Activated CD8-positive, alpha-beta memory T cell treated with anti-CD3 and anti-CD28 coated beads, Interleukin-2, amount 10 ng/mL, durations not matched to agents 7 days and 5 days (primary cell): ENCODE data around the gene CXCR5. TPM values are rescaled to one million over a fixed set of nuclear protein-coding genes. Genes with fewer than 3 reads are reported as not detected.

Experiments used
- ATAC-seq: fragments of 150-1000 bp; cut with Tn5 transposase; one replicate; pipeline ENCODE4 v1.10.0; 2021; ENCODE audit warnings: moderate library complexity
- CTCF ChIA-PET: fragments of 350-600 bp; sonication (Branson Sonifier 250); formaldehyde crosslinking; loops from one replicate; lab custom pipeline; 2021; ENCODE audit warnings: antibody characterized with exemption; lab: Charles Lee
- DNase-seq: peaks from one replicate; pipeline ENCODE4 v3.0.0-alpha.2; 2020
- H3K27ac Mint-ChIP-seq: one replicate; pipeline ENCODE4 v1.8.0; 2021; ENCODE audit warnings: mild to moderate bottlenecking, mixed read lengths
- H3K27me3 Mint-ChIP-seq: one replicate; pipeline ENCODE4 v1.8.0; 2021; ENCODE audit warnings: mixed read lengths
- H3K36me3 Mint-ChIP-seq: one replicate; pipeline ENCODE4 v1.8.0; 2021; ENCODE audit warnings: mild to moderate bottlenecking, mixed read lengths
- H3K4me1 Mint-ChIP-seq: one replicate; pipeline ENCODE4 v1.8.0; 2021; ENCODE audit warnings: mixed read lengths
- H3K4me3 Mint-ChIP-seq: one replicate; pipeline ENCODE4 v1.8.0; 2021; ENCODE audit warnings: mild to moderate bottlenecking, moderate library complexity, mixed read lengths
- H3K9me3 Mint-ChIP-seq: one replicate; pipeline ENCODE4 v1.8.0; 2022; ENCODE audit warnings: low read depth, mixed read lengths
- total RNA-seq, 2 experiments: library from RNA; stranded (reverse); gene quantifications; one replicate each; pipeline ENCODE4 v1.2.3, GENCODE V29; 2021

Gene CXCR5
- total RNA-seq, 2 experiments from 2014 or later: 0.30 TPM; not detected in 1

- H3K27ac Mint-ChIP-seq: no peak overlapping the region
- H3K4me3 Mint-ChIP-seq: no peak overlapping the region
- no peak for DNase-seq
- no peaks in the 10 kb centered on the region for H3K9me3 Mint-ChIP-seq
- no peak for ATAC-seq
- peaks cover 11% of the 10 kb centered on the region for H3K27me3 Mint-ChIP-seq
- CTCF ChIA-PET: interaction anchor here (1.1 to 2.0 kb wide), 3 partner anchors 8 to 47 kb away, joined by 3 to 5 read pairs (median 4); no protein-coding TSS in a partner anchor
- no peaks in the 10 kb centered on the region for H3K36me3 Mint-ChIP-seq
- H3K4me1 Mint-ChIP-seq: peaks cover 24% of the 10 kb centered on the region
Observed at GRCh38 chr11:118883004-118883367, 706 bp upstream of the CXCR5 start.

GRCh38 chr11:118884875-118885274 lies 1.2 kb downstream of the CXCR5 start:
- H3K9me3 Mint-ChIP-seq: no peaks in the 10 kb centered on the region
- peaks cover 11% of the 10 kb centered on the region for H3K27me3 Mint-ChIP-seq
- ATAC-seq (no peak), DNase-seq (no peak)
- no peak overlapping the region for H3K27ac Mint-ChIP-seq
- H3K36me3 Mint-ChIP-seq: no peaks in the 10 kb centered on the region
- no peak overlapping the region for H3K4me3 Mint-ChIP-seq
- CTCF ChIA-PET: interaction anchor here (2.0 kb wide), 1 partner anchor 45 kb away, joined by 5 read pairs; no protein-coding TSS in a partner anchor
- peaks cover 18% of the 10 kb centered on the region for H3K4me1 Mint-ChIP-seq

- H3K9me3 Mint-ChIP-seq: no peaks in the 10 kb centered on the region
- ATAC-seq (no peak), DNase-seq (no peak)
- peaks cover 19% of the 10 kb centered on the region for H3K4me1 Mint-ChIP-seq
- H3K4me3 Mint-ChIP-seq: no peak overlapping the region
- no peaks in the 10 kb centered on the region for H3K36me3 Mint-ChIP-seq
- H3K27ac Mint-ChIP-seq: no peak overlapping the region
- CTCF ChIA-PET: interaction anchor here (0.6 kb wide), 1 partner anchor 45 kb away, joined by 3 read pairs; no protein-coding TSS in a partner anchor
- peaks cover 11% of the 10 kb centered on the region for H3K27me3 Mint-ChIP-seq
Observed at GRCh38 chr11:118885319-118885718, 1.6 kb downstream of the CXCR5 start.

GRCh38 chr11:118885831-118886565 lies 2.3 kb downstream of the CXCR5 start:
- peaks cover 17% of the 10 kb centered on the region for H3K4me1 Mint-ChIP-seq
- no peaks in the 10 kb centered on the region for H3K9me3 Mint-ChIP-seq
- ATAC-seq: no peak
- no peak for DNase-seq
- H3K36me3 Mint-ChIP-seq: no peaks in the 10 kb centered on the region
- peaks cover 11% of the 10 kb centered on the region for H3K27me3 Mint-ChIP-seq
- CTCF ChIA-PET: interaction anchor here (0.6 to 0.7 kb wide), 2 partner anchors 44 to 50 kb away, joined by 3 read pairs; no protein-coding TSS in a partner anchor
- no peak overlapping the region for H3K4me3 Mint-ChIP-seq
- no peak overlapping the region for H3K27ac Mint-ChIP-seq

- Mint-ChIP-seq H3K4me1 (peaks cover 11% of the 10 kb centered on the region), H3K27ac (no peak overlapping the region), H3K4me3 (no peak overlapping the region), H3K9me3 (no peaks in the 10 kb centered on the region), H3K36me3 (no peaks in the 10 kb centered on the region), H3K27me3 (peaks cover 11% of the 10 kb centered on the region)
- CTCF ChIA-PET: no interaction called here
- no peak for DNase-seq
- ATAC-seq: no peak
Observed at GRCh38 chr11:118886681-118887111, 3.0 kb downstream of the CXCR5 start.

- Mint-ChIP-seq H3K9me3 (no peaks in the 10 kb centered on the region), H3K4me1 (peaks cover 16% of the 10 kb centered on the region), H3K4me3 (no peak overlapping the region), H3K27me3 (peaks cover 11% of the 10 kb centered on the region), H3K27ac (no peak overlapping the region), H3K36me3 (no peaks in the 10 kb centered on the region)
- ATAC-seq: no peak
- no peak for DNase-seq
- CTCF ChIA-PET: no interaction called here
Observed at GRCh38 chr11:118887206-118887605, 3.5 kb downstream of the CXCR5 start.

GRCh38 chr11:118888398-118888797 lies 4.7 kb downstream of the CXCR5 start:
- no peak for ATAC-seq
- Mint-ChIP-seq H3K9me3 (no peaks in the 10 kb centered on the region), H3K36me3 (no peaks in the 10 kb centered on the region), H3K27me3 (peaks cover 6% of the 10 kb centered on the region), H3K4me3 (no peak overlapping the region), H3K27ac (no peak overlapping the region), H3K4me1 (peaks cover 23% of the 10 kb centered on the region)
- CTCF ChIA-PET: no interaction called here
- no peak for DNase-seq

- DNase-seq: no peak
- peaks cover 4% of the 10 kb centered on the region for H3K27me3 Mint-ChIP-seq
- no peaks in the 10 kb centered on the region for H3K36me3 Mint-ChIP-seq
- peaks cover 34% of the 10 kb centered on the region for H3K4me1 Mint-ChIP-seq
- CTCF ChIA-PET: interaction anchor here (1.4 kb wide), 1 partner anchor 36 kb away, joined by 3 read pairs; the partner anchor contains the start of gene BCL9L
- H3K27ac Mint-ChIP-seq: no peak overlapping the region
- H3K4me3 Mint-ChIP-seq: no peak overlapping the region
- ATAC-seq: no peak
- no peaks in the 10 kb centered on the region for H3K9me3 Mint-ChIP-seq
Observed at GRCh38 chr11:118889797-118890196, 6.1 kb downstream of the CXCR5 start.

GRCh38 chr11:118892514-118892913 lies 8.8 kb downstream of the CXCR5 start:
- Mint-ChIP-seq H3K4me1 (peaks cover 47% of the 10 kb centered on the region), H3K36me3 (no peaks in the 10 kb centered on the region), H3K9me3 (no peaks in the 10 kb centered on the region), H3K4me3 (no peak overlapping the region), H3K27ac (peak overlapping the region; percentile 65), H3K27me3 (peaks cover 2% of the 10 kb centered on the region)
- ATAC-seq (peak; percentile 50), DNase-seq (peak; percentile 58)
- CTCF ChIA-PET: interaction anchor here (0.5 to 1.7 kb wide), 3 partner anchors 14 to 228 kb away, joined by 3 to 4 read pairs (median 3); no protein-coding TSS in a partner anchor

- peaks cover 47% of the 10 kb centered on the region for H3K4me1 Mint-ChIP-seq
- H3K9me3 Mint-ChIP-seq: no peaks in the 10 kb centered on the region
- DNase-seq (no peak), ATAC-seq (peak; percentile 26)
- no peaks in the 10 kb centered on the region for H3K27me3 Mint-ChIP-seq
- peak overlapping the region; percentile 65 for H3K27ac Mint-ChIP-seq
- CTCF ChIA-PET: interaction anchor here (0.7 to 1.7 kb wide), 3 partner anchors 15 to 203 kb away, joined by 3 to 4 read pairs (median 4); no protein-coding TSS in a partner anchor
- no peaks in the 10 kb centered on the region for H3K36me3 Mint-ChIP-seq
- no peak overlapping the region for H3K4me3 Mint-ChIP-seq
Observed at GRCh38 chr11:118892964-118893363, 9.3 kb downstream of the CXCR5 start.

GRCh38 chr11:118893662-118894061 lies 10.0 kb downstream of the CXCR5 start:
- H3K27me3 Mint-ChIP-seq: no peaks in the 10 kb centered on the region
- DNase-seq (no peak), ATAC-seq (no peak)
- no peak overlapping the region for H3K27ac Mint-ChIP-seq
- H3K36me3 Mint-ChIP-seq: no peaks in the 10 kb centered on the region
- no peak overlapping the region for H3K4me3 Mint-ChIP-seq
- CTCF ChIA-PET: interaction anchor here (0.8 to 1.7 kb wide), 2 partner anchors 15 to 17 kb away, joined by 4 read pairs; no protein-coding TSS in a partner anchor
- H3K9me3 Mint-ChIP-seq: no peaks in the 10 kb centered on the region
- peaks cover 47% of the 10 kb centered on the region for H3K4me1 Mint-ChIP-seq

- CTCF ChIA-PET: interaction anchor here (0.9 to 2.8 kb wide), 8 partner anchors 11 to 136 kb away, joined by 3 to 15 read pairs (median 10); partner anchors contain the start of genes DDX6, SLC37A4 and UPK2
- DNase-seq: no peak
- Mint-ChIP-seq H3K27me3 (no peaks in the 10 kb centered on the region), H3K9me3 (no peaks in the 10 kb centered on the region), H3K27ac (no peak overlapping the region), H3K36me3 (no peaks in the 10 kb centered on the region), H3K4me1 (peaks cover 47% of the 10 kb centered on the region), H3K4me3 (no peak overlapping the region)
- ATAC-seq: no peak
Observed at GRCh38 chr11:118894192-118894591, 10.5 kb downstream of the CXCR5 start.

GRCh38 chr11:118895093-118896039 lies 11.7 kb downstream of the CXCR5 start:
- Mint-ChIP-seq H3K36me3 (peaks cover under 1% of the 10 kb centered on the region), H3K4me1 (peaks cover 41% of the 10 kb centered on the region), H3K9me3 (no peaks in the 10 kb centered on the region)

More at GRCh38 chr11:118895093-118896039, 11.7 kb downstream of the CXCR5 start:
- peak; percentile 60 for ATAC-seq
- Mint-ChIP-seq H3K4me3 (no peak overlapping the region), H3K27ac (peak overlapping the region; percentile 73), H3K27me3 (no peaks in the 10 kb centered on the region)
- peak; percentile 68 for DNase-seq
- CTCF ChIA-PET: interaction anchor here (0.9 to 2.8 kb wide), 20 partner anchors 10 to 724 kb away, joined by 3 to 15 read pairs (median 5); partner anchors contain the start of genes BCL9L, CXCR5, DDX6 and SLC37A4
